DND-41 (cell line): ENCODE results near the gene RAD9B.
"Not testable (repeated sequence)": the region's sequence is repeated elsewhere in the genome, so short reads cannot be mapped to it uniquely, and the experiment has no call there.

ENCODE experiments used
- ATAC-seq: fragments of 200-7000 bp; cut with Tn5 transposase; 3 replicates; pipeline ENCODE4 v1.9.1; 2021; ENCODE audit warnings: low read depth; ENCODE audit not compliant: insufficient read depth
- DNase-seq: peaks from one replicate; pipeline ENCODE4 v3.0.0-alpha.2; 2020
- H2AFZ ChIP-seq: 2 replicates; pipeline ENCODE4 v1.6.0; 2012; ENCODE audit warnings: low read depth, low read length
- H3K27ac ChIP-seq: 2 replicates; pipeline ENCODE4 v1.5.1; 2012; ENCODE audit warnings: low read length, inconsistent platforms
- H3K27me3 ChIP-seq: fragments of 200-600 bp; sonication (generic); 2 replicates; pipeline ENCODE4 v1.6.0; 2012; ENCODE audit warnings: low read length, mild to moderate bottlenecking, inconsistent platforms; ENCODE audit not compliant: insufficient read depth, poor library complexity
- H3K36me3 ChIP-seq: 2 replicates; pipeline ENCODE4 v1.5.1; 2012; ENCODE audit warnings: low read length, inconsistent platforms; ENCODE audit not compliant: insufficient read depth
- H3K4me1 ChIP-seq: 2 replicates; pipeline ENCODE4 v1.5.1; 2012; ENCODE audit warnings: mild to moderate bottlenecking, low read length; ENCODE audit not compliant: insufficient read depth
- H3K4me2 ChIP-seq: 2 replicates; pipeline ENCODE4 v1.6.0; 2012; ENCODE audit warnings: mild to moderate bottlenecking, moderate library complexity, low read length, inconsistent platforms; ENCODE audit not compliant: insufficient read depth
- H3K4me3 ChIP-seq, 2 experiments: fragments of 200-600 bp in 1 of 2; shearing (Covaris generic) in 1 of 2; 2 replicates each; pipeline ENCODE4 v1.5.1; 2012 to 2016; ENCODE audit warnings: inconsistent platforms in 2 of 2, low read length in 2 of 2, mild to moderate bottlenecking in 2 of 2, low read depth in 1 of 2, moderate library complexity in 1 of 2
- H3K79me2 ChIP-seq: 2 replicates; pipeline ENCODE4 v1.6.0; 2012; ENCODE audit warnings: low read length, inconsistent platforms; ENCODE audit not compliant: insufficient read depth
- H3K9ac ChIP-seq: 2 replicates; pipeline ENCODE4 v1.6.0; 2012; ENCODE audit warnings: low read depth, mild to moderate bottlenecking, inconsistent platforms, low read length, moderate library complexity
- H3K9me3 ChIP-seq: 2 replicates; pipeline ENCODE4 v1.5.1; 2012; ENCODE audit warnings: low read length, moderate library complexity, mild to moderate bottlenecking, inconsistent platforms; ENCODE audit not compliant: insufficient read depth, severe bottlenecking
- H4K20me1 ChIP-seq: 2 replicates; pipeline ENCODE4 v1.6.0; 2012; ENCODE audit warnings: low read length; ENCODE audit not compliant: insufficient read depth
- EZH2 ChIP-seq: IDR thresholded peaks from 3 replicates; pipeline ENCODE4 v1.6.1; 2012; ENCODE audit warnings: borderline replicate concordance, low read depth, mild to moderate bottlenecking, moderate library complexity, low read length, inconsistent platforms; ENCODE audit not compliant: severe bottlenecking
- TF ChIP-seq, protein P1 (sequence below): IDR thresholded peaks from 2 replicates; pipeline ENCODE4 v1.5.1; 2012; ENCODE audit warnings: borderline replicate concordance, low read length, moderate library complexity, mild to moderate bottlenecking; ENCODE audit not compliant: poor library complexity, severe bottlenecking; ENCODE audit errors: extremely low read depth

RAD9B gene

GRCh38 chr12:110543252-110543959, 41.3 kb downstream of the RAD9B start:
- ATAC-seq = no peak
- H3K27ac ChIP-seq = no peak overlapping the region

GRCh38 chr12:110543965-110544364, 41.8 kb downstream of the RAD9B start:
- DNase-seq (no peak), ATAC-seq (no peak)
- Histone ChIP-seq H3K4me2 (no peak overlapping the region), H3K36me3 (peaks cover 69% of the 10 kb centered on the region), H4K20me1 (peaks cover 9% of the 10 kb centered on the region), H3K4me3 (no peak overlapping the region), H3K4me1 (no peaks in the 10 kb centered on the region), H3K9me3 (no peaks in the 10 kb centered on the region), H3K27ac (no peak overlapping the region), H3K9ac (no peak overlapping the region), H3K27me3 (no peaks in the 10 kb centered on the region), H3K79me2 (peaks cover 42% of the 10 kb centered on the region), H2AFZ (no peak overlapping the region)
- TF ChIP-seq, protein P1, sequence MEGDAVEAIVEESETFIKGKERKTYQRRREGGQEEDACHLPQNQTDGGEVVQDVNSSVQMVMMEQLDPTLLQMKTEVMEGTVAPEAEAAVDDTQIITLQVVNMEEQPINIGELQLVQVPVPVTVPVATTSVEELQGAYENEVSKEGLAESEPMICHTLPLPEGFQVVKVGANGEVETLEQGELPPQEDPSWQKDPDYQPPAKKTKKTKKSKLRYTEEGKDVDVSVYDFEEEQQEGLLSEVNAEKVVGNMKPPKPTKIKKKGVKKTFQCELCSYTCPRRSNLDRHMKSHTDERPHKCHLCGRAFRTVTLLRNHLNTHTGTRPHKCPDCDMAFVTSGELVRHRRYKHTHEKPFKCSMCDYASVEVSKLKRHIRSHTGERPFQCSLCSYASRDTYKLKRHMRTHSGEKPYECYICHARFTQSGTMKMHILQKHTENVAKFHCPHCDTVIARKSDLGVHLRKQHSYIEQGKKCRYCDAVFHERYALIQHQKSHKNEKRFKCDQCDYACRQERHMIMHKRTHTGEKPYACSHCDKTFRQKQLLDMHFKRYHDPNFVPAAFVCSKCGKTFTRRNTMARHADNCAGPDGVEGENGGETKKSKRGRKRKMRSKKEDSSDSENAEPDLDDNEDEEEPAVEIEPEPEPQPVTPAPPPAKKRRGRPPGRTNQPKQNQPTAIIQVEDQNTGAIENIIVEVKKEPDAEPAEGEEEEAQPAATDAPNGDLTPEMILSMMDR = no peak

More at GRCh38 chr12:110543252-110543959, 41.3 kb downstream of the RAD9B start:
- Histone ChIP-seq H2AFZ (no peak overlapping the region), H4K20me1 (peaks cover 5% of the 10 kb centered on the region), H3K4me2 (no peak overlapping the region), H3K79me2 (peaks cover 39% of the 10 kb centered on the region), H3K9me3 (no peaks in the 10 kb centered on the region), H3K9ac (no peak overlapping the region), H3K4me3 (no peak overlapping the region), H3K36me3 (peaks cover 69% of the 10 kb centered on the region), H3K4me1 (no peaks in the 10 kb centered on the region), H3K27me3 (no peaks in the 10 kb centered on the region)
- no peak for TF ChIP-seq EZH2
- TF ChIP-seq, protein P1 = no peak
- DNase-seq = no peak

DNA sequence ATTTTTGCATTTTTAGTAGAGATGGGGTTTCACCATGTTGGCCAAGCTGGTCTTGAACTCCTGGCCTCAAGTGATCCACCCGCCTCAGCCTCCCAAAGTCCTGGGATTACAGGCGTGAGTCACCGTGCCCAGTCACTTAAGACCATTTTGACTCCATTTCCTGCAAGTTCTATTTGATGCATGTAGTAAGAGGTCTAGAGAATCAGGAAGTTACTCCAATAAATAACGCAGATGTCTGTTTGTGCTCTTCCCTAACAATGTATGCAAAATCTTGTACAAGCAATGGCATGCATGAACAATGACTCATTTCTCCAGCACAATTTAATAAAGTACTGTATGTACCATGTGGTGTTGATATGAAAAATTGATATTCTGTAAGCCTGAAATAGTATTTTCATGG, 43.1 kb downstream of the RAD9B start:
- ATAC-seq, H3K4me1 ChIP-seq, H3K27me3 ChIP-seq, H3K4me2 ChIP-seq, H3K9me3 ChIP-seq, H2AFZ ChIP-seq, DNase-seq, H3K4me3 ChIP-seq, H3K27ac ChIP-seq, H3K9ac ChIP-seq: not testable (repeated sequence)
- peaks cover 70% of the 10 kb centered on the region for H3K36me3 ChIP-seq
- H4K20me1 ChIP-seq = peaks cover 13% of the 10 kb centered on the region
- peaks cover 48% of the 10 kb centered on the region for H3K79me2 ChIP-seq

- ATAC-seq (no peak), DNase-seq (no peak)
- H3K36me3 ChIP-seq = peaks cover 72% of the 10 kb centered on the region
- no peaks in the 10 kb centered on the region for H3K9me3 ChIP-seq
- H3K79me2 ChIP-seq = peaks cover 53% of the 10 kb centered on the region
- no peak overlapping the region for H3K4me3 ChIP-seq
- peaks cover 13% of the 10 kb centered on the region for H4K20me1 ChIP-seq
- H3K27me3 ChIP-seq = no peaks in the 10 kb centered on the region
- H3K4me1 ChIP-seq = no peaks in the 10 kb centered on the region
- no peak for TF ChIP-seq EZH2
- TF ChIP-seq, protein P1 = no peak
- no peak overlapping the region for H3K9ac ChIP-seq
- H3K4me2 ChIP-seq = no peak overlapping the region
- H3K27ac ChIP-seq = no peak overlapping the region
- H2AFZ ChIP-seq = no peak overlapping the region
Measured at GRCh38 chr12:110545812-110546211, 43.7 kb downstream of the RAD9B start.
